ENCODE results near the gene ZFAND2B. TPM values are rescaled to one million over a fixed set of nuclear protein-coding genes. Genes with fewer than 3 reads are reported as not detected.

Gene ZFAND2B
- total and polyA plus RNA-seq, 10 donors = 39.4 to 77.7 (median 52.4) TPM

- intact Hi-C loops (cut with DNase I; ENCODE audit: low total_unique reads) = no loop called here
- Histone ChIP-seq H3K4me1 (peaks cover 18 to 68% (median 48%) of the 10 kb centered on the region in 6 donors), H3K27me3 (replicated peaks in 1 of 7) (no peaks in the 10 kb centered on the region), H3K27ac (peak overlapping the region; percentile 88 to 99 (median 97)), H3K36me3 (peaks cover 0 to 69% (median 48%) of the 10 kb centered on the region in 6 donors), H3K9me3 (no peaks in the 10 kb centered on the region), H3K4me3 (peak overlapping the region; percentile 56 to 79 (median 73))
- TF ChIP-seq CTCF (IDR thresholded peaks at IDR 0.05 in 8 of 11, conservative IDR thresholded peaks at IDR 0.05 in 3 of 11) = no peak
- TF ChIP-seq POLR2AphosphoS5 (IDR thresholded peaks at IDR 0.05) = no peak
- no peak for TF ChIP-seq POLR2A (IDR thresholded peaks at IDR 0.05)
- 0 to 1% (median 0%) methylated on average over 13 to 24 of the region's 24 CpGs for WGBS, 5 donors
- peak; percentile 92 for DNase-seq
Observed at GRCh38 chr2:219230059-219230540, 23.5 kb downstream of the ZFAND2B start.

- TF ChIP-seq POLR2AphosphoS5 (IDR thresholded peaks at IDR 0.05) (no peak), CTCF (IDR thresholded peaks at IDR 0.05 in 8 of 11, conservative IDR thresholded peaks at IDR 0.05 in 3 of 11) (no peak), POLR2A (IDR thresholded peaks at IDR 0.05) (no peak)
- H3K27me3 ChIP-seq (replicated peaks in 1 of 7) = no peaks in the 10 kb centered on the region
- intact Hi-C loops (cut with DNase I; ENCODE audit: low total_unique reads) = no loop called here
- H3K27ac ChIP-seq = no peak overlapping the region
- 81 to 96% (median 95%) methylated on average over 3 of the region's 3 CpGs for WGBS, 5 donors
- peaks cover 7 to 30% (median 16%) of the 10 kb centered on the region in 6 donors for H3K4me1 ChIP-seq
- DNase-seq = no peak
- H3K36me3 ChIP-seq = peaks cover 0 to 84% (median 67%) of the 10 kb centered on the region in 6 donors
- no peaks in the 10 kb centered on the region for H3K9me3 ChIP-seq
- H3K4me3 ChIP-seq = no peak overlapping the region
Observed at GRCh38 chr2:219234331-219234730, 27.7 kb downstream of the ZFAND2B start.

GRCh38 chr2:219243291-219243761, 36.7 kb downstream of the ZFAND2B start:
- Histone ChIP-seq H3K27ac (peak overlapping the region in 4 of 8 donors; percentile 47 to 63 (median 58)), H3K4me3 (peak overlapping the region in 5 of 8 donors; percentile 3 to 57 (median 11))

More at GRCh38 chr2:219243291-219243761, 36.7 kb downstream of the ZFAND2B start:
- no peak for DNase-seq
- H3K4me1 ChIP-seq = peaks cover 26 to 54% (median 40%) of the 10 kb centered on the region in 6 donors
- WGBS, 5 donors = 44 to 68% (median 55%) methylated on average over 28 of the region's 28 CpGs
- H3K9me3 ChIP-seq = no peaks in the 10 kb centered on the region
- TF ChIP-seq CTCF (IDR thresholded peaks at IDR 0.05 in 8 of 11, conservative IDR thresholded peaks at IDR 0.05 in 3 of 11) = no peak
- peak; percentile 28 to 53 (median 50) for TF ChIP-seq POLR2AphosphoS5 (IDR thresholded peaks at IDR 0.05)
- no peak for TF ChIP-seq POLR2A (IDR thresholded peaks at IDR 0.05)
- intact Hi-C loops (cut with DNase I; ENCODE audit: low total_unique reads) = no loop called here
- peaks cover 0 to 33% (median 3%) of the 10 kb centered on the region in 6 donors for H3K36me3 ChIP-seq
- no peaks in the 10 kb centered on the region for H3K27me3 ChIP-seq (replicated peaks in 1 of 7)

Data from spleen (tissue), 11 donors.